ENCODE data around the gene GAST.
"Not testable (repeated sequence)": the region's sequence is repeated elsewhere in the genome, so short reads cannot be mapped to it uniquely, and the experiment has no call there.

GAST gene

DNA sequence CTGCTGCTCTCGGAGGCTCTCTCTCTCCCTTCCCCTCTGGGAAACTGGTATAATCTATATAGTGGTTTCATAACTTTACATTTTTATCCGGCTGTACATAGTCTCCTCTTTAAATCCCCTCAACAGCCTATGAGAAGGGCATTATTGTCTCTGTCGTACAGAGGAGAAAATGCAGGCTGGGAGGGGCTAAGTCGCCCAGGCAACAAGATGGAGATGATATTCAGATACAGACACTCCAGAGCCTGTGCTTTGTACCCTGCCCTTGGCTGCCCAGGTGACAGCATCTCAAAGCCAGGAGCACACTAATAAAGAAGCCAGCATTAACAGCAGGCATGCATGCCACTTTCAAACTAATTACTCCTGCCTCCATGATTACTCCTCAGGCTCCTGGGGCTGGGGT, 28.1 kb upstream of the GAST start:
- no peak overlapping the region for H3K4me3 ChIP-seq (ENCODE audit: low read depth, low read length)
- no peak for TF ChIP-seq CTCF (IDR thresholded peaks at IDR 0.05; ENCODE audit: borderline replicate concordance, insufficient read depth, low read depth, low read length)

GRCh38 chr17:41685753-41686152, 26.4 kb upstream of the GAST start:
- not testable (repeated sequence) for H3K4me3 ChIP-seq (ENCODE audit: low read depth, low read length)

DNA sequence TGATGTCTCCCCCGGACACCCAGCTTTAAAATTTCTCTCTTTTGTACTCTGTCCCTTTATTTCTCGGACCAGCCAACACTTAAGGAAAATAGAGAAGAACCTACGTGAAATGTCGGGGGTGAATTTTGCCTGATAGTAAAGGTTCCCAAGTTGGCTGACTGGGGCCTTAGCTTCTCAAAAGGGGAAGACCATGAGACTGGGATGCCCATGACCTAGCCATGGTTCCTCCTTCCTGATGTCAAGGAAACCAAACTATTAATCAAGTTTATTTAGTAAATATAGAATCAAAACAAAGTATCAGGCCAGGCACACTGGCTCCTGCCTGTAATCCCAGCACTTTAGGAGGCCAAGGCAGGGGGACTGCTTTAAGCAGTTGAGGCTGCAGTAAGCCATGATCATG, 25.9 kb upstream of the GAST start:
- TF ChIP-seq CTCF (IDR thresholded peaks at IDR 0.05; ENCODE audit: borderline replicate concordance, insufficient read depth, low read depth, low read length), result no peak
- no peak overlapping the region for H3K4me3 ChIP-seq (ENCODE audit: low read depth, low read length)

DNA sequence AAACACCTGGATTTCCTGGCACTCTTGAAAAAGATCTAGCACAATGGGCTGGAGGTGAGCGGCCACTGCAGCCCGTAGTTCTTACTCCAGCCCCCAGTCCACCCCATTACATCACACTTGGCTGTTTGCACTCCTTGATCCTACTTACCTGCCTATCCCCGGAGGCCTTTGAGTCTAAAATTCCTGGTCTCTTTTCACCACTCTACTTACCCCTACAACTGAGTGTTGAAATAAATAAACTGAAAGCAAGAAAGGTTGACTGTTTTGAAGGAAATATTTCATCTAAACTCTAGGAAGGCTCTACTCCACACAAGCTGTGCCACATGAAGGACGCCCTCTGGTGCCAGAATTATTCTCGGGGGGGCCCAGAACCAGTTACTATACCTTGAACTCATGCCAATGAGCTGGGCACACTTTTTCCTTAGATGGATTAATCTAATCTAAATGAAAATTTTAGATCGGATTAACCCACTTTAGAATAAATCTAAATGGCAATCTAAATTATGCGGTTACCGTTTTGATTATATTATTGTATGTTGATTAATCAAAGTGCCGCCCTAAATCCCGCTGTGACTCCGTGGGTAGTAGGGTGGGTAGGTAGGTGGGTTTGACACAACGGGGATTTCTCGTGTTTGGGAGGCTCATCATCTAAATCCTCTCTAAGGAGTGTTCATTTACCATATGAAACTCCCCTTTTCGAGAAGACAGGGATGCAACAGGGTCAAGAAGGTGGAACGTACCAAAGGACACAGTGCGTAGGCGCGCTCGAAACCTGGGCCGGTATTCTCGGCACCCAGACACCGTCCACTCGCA, 24.1 kb upstream of the GAST start:
- peak; percentile 16; the same call in 1 of the 2 replicates for TF ChIP-seq CTCF (IDR thresholded peaks at IDR 0.05; ENCODE audit: borderline replicate concordance, insufficient read depth, low read depth, low read length)
- peak overlapping the region; percentile 56 for H3K4me3 ChIP-seq (ENCODE audit: low read depth, low read length)

GRCh38 chr17:41688641-41689496, 23.3 kb upstream of the GAST start, which contains the start of gene EIF1:
TSS of gene EIF1 (plus strand) at chr17:41688885. CDS start at chr17:41689039, 154 bp downstream.
- no peak for TF ChIP-seq CTCF (IDR thresholded peaks at IDR 0.05; ENCODE audit: borderline replicate concordance, insufficient read depth, low read depth, low read length)
- peak within 1 kb of the TSS; percentile 94 for H3K4me3 ChIP-seq (ENCODE audit: low read depth, low read length)

- peak; percentile 64; the same call in 1 of the 2 replicates for TF ChIP-seq CTCF (IDR thresholded peaks at IDR 0.05; ENCODE audit: borderline replicate concordance, insufficient read depth, low read depth, low read length)
- H3K4me3 ChIP-seq (ENCODE audit: low read depth, low read length), result peak overlapping the region; percentile 94
Observed at GRCh38 chr17:41689497-41690299, 22.4 kb upstream of the GAST start.

DNA sequence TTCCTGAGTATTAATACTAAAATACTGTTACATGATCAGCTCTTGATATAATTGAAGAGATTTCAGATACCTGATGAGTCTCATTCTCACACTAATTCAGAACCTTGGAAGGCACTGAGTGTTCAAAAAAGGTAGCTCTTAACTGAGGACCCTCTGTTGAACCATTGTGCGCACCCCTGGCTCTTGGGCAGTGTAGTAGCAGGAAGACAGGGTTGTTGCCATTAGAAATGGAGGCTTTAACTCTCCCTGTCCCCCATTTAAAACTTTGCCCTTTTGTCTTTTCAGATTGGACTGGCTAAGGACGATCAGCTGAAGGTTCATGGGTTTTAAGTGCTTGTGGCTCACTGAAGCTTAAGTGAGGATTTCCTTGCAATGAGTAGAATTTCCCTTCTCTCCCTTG, 21.6 kb upstream of the GAST start:
- H3K4me3 ChIP-seq (ENCODE audit: low read depth, low read length), result no peak overlapping the region
- TF ChIP-seq CTCF (IDR thresholded peaks at IDR 0.05; ENCODE audit: borderline replicate concordance, insufficient read depth, low read depth, low read length), result no peak
